Naive thymus-derived CD4-positive, alpha-beta T cell (primary cell): ENCODE measurements around the gene SLC5A2. TPM values are rescaled to one million over a fixed set of nuclear protein-coding genes. Genes with fewer than 3 reads are reported as not detected.
"Not testable (repeated sequence)": the region's sequence is repeated elsewhere in the genome, so short reads cannot be mapped to it uniquely, and the experiment has no call there.

Experiments used
- ATAC-seq: fragments of 150-1000 bp; cut with Tn5 transposase; 2 replicates; pipeline ENCODE4 v1.10.0; 2021; ENCODE audit warnings: mild to moderate bottlenecking, moderate library complexity
- CTCF ChIA-PET: fragments of 350-600 bp; sonication (Branson Sonifier 250); formaldehyde crosslinking; loops from one replicate; lab custom pipeline; 2021; ENCODE audit warnings: antibody characterized with exemption; lab: Charles Lee
- POLR2A ChIA-PET: fragments of 350-600 bp; sonication (Branson Sonifier 250); formaldehyde crosslinking; loops from one replicate; lab custom pipeline; 2021; ENCODE audit warnings: antibody characterized with exemption, inconsistent platforms; lab: Charles Lee
- DNase-seq, 9 donors: peaks; one replicate each; pipeline versions ENCODE4 v3.0.0 to v3.0.0-alpha.2; 2020 to 2022; ENCODE audit warnings: mixed read lengths in 1 of 9
- H3K27ac ChIP-seq: one replicate; pipeline ENCODE4 v1.7.0; 2013; ENCODE audit warnings: mild to moderate bottlenecking, low read depth, low read length, moderate library complexity
- H3K27me3 ChIP-seq, 2 donors: one replicate each; pipeline ENCODE4 v1.7.0; 2013; ENCODE audit warnings: low read length in 2 of 2, mild to moderate bottlenecking in 2 of 2, moderate library complexity in 2 of 2; ENCODE audit not compliant: control insufficient read depth in 2 of 2, insufficient read depth in 2 of 2
- H3K36me3 ChIP-seq, 3 experiments: 1 replicate in 2 of 3; 2 replicates in 1 of 3; pipeline ENCODE4 v1.7.0; 2013; ENCODE audit warnings: low read length in 3 of 3, mild to moderate bottlenecking in 3 of 3, moderate library complexity in 1 of 3; ENCODE audit not compliant: insufficient read depth in 3 of 3, control insufficient read depth in 2 of 3
- H3K4me1 ChIP-seq, 2 donors: one replicate each; pipeline ENCODE4 v1.7.0; 2013; ENCODE audit warnings: low read length in 2 of 2, mild to moderate bottlenecking in 2 of 2, moderate library complexity in 1 of 2; ENCODE audit not compliant: control insufficient read depth in 2 of 2, insufficient read depth in 2 of 2
- H3K4me3 ChIP-seq: 2 replicates; pipeline ENCODE4 v1.7.0; 2013; ENCODE audit warnings: mild to moderate bottlenecking, low read length
- H3K9me3 ChIP-seq, 3 experiments: 1 replicate in 2 of 3; 2 replicates in 1 of 3; pipeline ENCODE4 v1.7.0; 2013; ENCODE audit warnings: low read length in 3 of 3; ENCODE audit not compliant: control insufficient read depth in 2 of 3
- H3K27ac Mint-ChIP-seq, 9 donors: one replicate each; pipeline ENCODE4 v1.8.0; 2020 to 2022; ENCODE audit warnings: mixed read lengths in 9 of 9, mild to moderate bottlenecking in 8 of 9, moderate library complexity in 5 of 9, inconsistent platforms in 2 of 9
- H3K27me3 Mint-ChIP-seq, 5 donors: one replicate each; pipeline ENCODE4 v1.8.0; 2021 to 2022; ENCODE audit warnings: mixed read lengths in 5 of 5, mild to moderate bottlenecking in 1 of 5
- H3K36me3 Mint-ChIP-seq, 5 donors: one replicate each; pipeline ENCODE4 v1.8.0; 2020 to 2022; ENCODE audit warnings: mixed read lengths in 5 of 5, mild to moderate bottlenecking in 3 of 5, inconsistent platforms in 1 of 5
- H3K4me1 Mint-ChIP-seq, 7 donors: one replicate each; pipeline ENCODE4 v1.8.0; 2020 to 2022; ENCODE audit warnings: mixed read lengths in 7 of 7, mild to moderate bottlenecking in 3 of 7, inconsistent platforms in 1 of 7
- H3K4me3 Mint-ChIP-seq, 10 donors: one replicate each; pipeline ENCODE4 v1.8.0; 2020 to 2022; ENCODE audit warnings: mild to moderate bottlenecking in 10 of 10, mixed read lengths in 10 of 10, moderate library complexity in 6 of 10, inconsistent platforms in 2 of 10
- H3K9me3 Mint-ChIP-seq, 11 donors: one replicate each; pipeline ENCODE4 v1.8.0; 2020 to 2022; ENCODE audit warnings: mixed read lengths in 11 of 11, mild to moderate bottlenecking in 4 of 11, inconsistent platforms in 1 of 11, moderate library complexity in 1 of 11
- intact Hi-C, 2 donors: fragments of 100-400 bp; cut with micrococcal nuclease; formaldehyde crosslinking; loops; one replicate each; pipeline ENCODE4 v1.15.1; 2023
- polyA plus RNA-seq, 2 donors: library from polyadenylated mRNA; unstranded; fragments of 300-500 nt; fragmentation: Illumina TruSeq; gene quantifications; one replicate each; pipeline ENCODE4 v1.2.3, GENCODE V29; 2021
- total RNA-seq, 6 experiments: library from RNA in 5 of 6; stranded (reverse) in 5 of 6; gene quantifications; 1 replicate in 5 of 6; 2 replicates in 1 of 6; pipeline ENCODE4 v1.2.3 and lab custom pipeline; 2021 to 2026

The SLC5A2 gene
- total and polyA plus RNA-seq, 7 experiments from 2014 or later = 0.12 to 5.5 (median 3.3) TPM

- ChIA-PET POLR2A (interaction anchor here (0.6 to 1.9 kb wide), 3 partner anchors 8 to 20 kb away, joined by 3 to 7 read pairs (median 4); no protein-coding TSS in a partner anchor), CTCF (interaction anchor here (0.6 to 0.8 kb wide), 2 partner anchors 505 to 1607 kb away, joined by 3 to 4 read pairs; no protein-coding TSS in a partner anchor)
- H3K4me1 ChIP-seq = no peaks in the 10 kb centered on the region
- Mint-ChIP-seq H3K4me3 (peak overlapping the region in 1 of 10 donors; percentile 22), H3K4me1 (peaks cover 0 to 23% (median 9%) of the 10 kb centered on the region in 7 donors), H3K27me3 (peaks cover 0 to 3% (median 0%) of the 10 kb centered on the region in 5 donors), H3K9me3 (no peaks in the 10 kb centered on the region), H3K27ac (no peak overlapping the region), H3K36me3 (no peaks in the 10 kb centered on the region)
- no peak overlapping the region for H3K4me3 ChIP-seq
- intact Hi-C loops = loop anchor here (5.0 to 10.0 kb wide), 4 partner anchors 106 to 596 kb away; partner anchors contain the start of gene PYCARD (in 1 of the 2)
- DNase-seq (no peak), ATAC-seq (no peak)
- no peak overlapping the region for H3K27ac ChIP-seq
- H3K27me3 ChIP-seq = no peaks in the 10 kb centered on the region
- no peaks in the 10 kb centered on the region for H3K9me3 ChIP-seq
- no peaks in the 10 kb centered on the region for H3K36me3 ChIP-seq
These were observed 42.3 kb upstream of the SLC5A2 start for GRCh38 chr16:31440516-31441184.

GRCh38 chr16:31441956-31442355 is 41.0 kb upstream of the SLC5A2 start:
- Histone ChIP-seq H3K4me3 (no peak overlapping the region), H3K9me3 (no peaks in the 10 kb centered on the region), H3K4me1 (no peaks in the 10 kb centered on the region), H3K36me3 (no peaks in the 10 kb centered on the region), H3K27ac (no peak overlapping the region), H3K27me3 (no peaks in the 10 kb centered on the region)
- ATAC-seq (no peak), DNase-seq (no peak)
- Mint-ChIP-seq H3K4me3 (peak overlapping the region; percentile 70 to 87 (median 83)), H3K9me3 (no peaks in the 10 kb centered on the region), H3K27me3 (peaks cover 0 to 3% (median 0%) of the 10 kb centered on the region in 5 donors), H3K27ac (peak overlapping the region in 7 of 9 donors; percentile 9 to 83 (median 21)), H3K36me3 (no peaks in the 10 kb centered on the region), H3K4me1 (peaks cover 0 to 27% (median 10%) of the 10 kb centered on the region in 7 donors)
- POLR2A ChIA-PET = interaction anchor here (1.1 kb wide), 1 partner anchor 13 kb away, joined by 3 read pairs; the partner anchor contains the start of gene COX6A2
- intact Hi-C loops = loop anchor here (2.0 to 10.0 kb wide), 6 partner anchors 59 to 597 kb away; partner anchors contain the start of gene PYCARD (in 2 of the 2)
- CTCF ChIA-PET = interaction anchor here (0.6 to 2.4 kb wide), 7 partner anchors 10 to 539 kb away, joined by 3 to 11 read pairs (median 3); partner anchors contain the start of genes ARMC5 and HSD3B7

- H3K36me3 Mint-ChIP-seq, H3K4me3 Mint-ChIP-seq, CTCF ChIA-PET, H3K4me3 ChIP-seq, DNase-seq, H3K27me3 Mint-ChIP-seq, H3K27me3 ChIP-seq, H3K4me1 ChIP-seq, H3K36me3 ChIP-seq, H3K9me3 Mint-ChIP-seq, ATAC-seq, H3K27ac ChIP-seq, H3K9me3 ChIP-seq: not testable (repeated sequence)
- Mint-ChIP-seq H3K4me1 (peaks cover 8 to 20% (median 12%) of the 10 kb centered on the region in 7 donors), H3K27ac (peak overlapping the region in 1 of 9 donors; percentile 47)
- intact Hi-C loops = loop anchor here (10.0 kb wide), 2 partner anchors 111 to 601 kb away; no protein-coding TSS in a partner anchor
- POLR2A ChIA-PET = interaction anchor here (0.7 to 1.5 kb wide), 2 partner anchors 12 to 62 kb away, joined by 4 to 6 read pairs; no protein-coding TSS in a partner anchor
These were observed 37.0 kb upstream of the SLC5A2 start for GRCh38 chr16:31445931-31446330.

- H3K4me1 Mint-ChIP-seq = peaks cover 19 to 41% (median 31%) of the 10 kb centered on the region in 7 donors
- ATAC-seq (no peak), DNase-seq (no peak)
- Histone ChIP-seq H3K27ac (no peak overlapping the region), H3K27me3 (no peaks in the 10 kb centered on the region), H3K9me3 (no peaks in the 10 kb centered on the region), H3K4me1 (peaks cover 4 to 10% of the 10 kb centered on the region in 2 donors), H3K4me3 (no peak overlapping the region), H3K36me3 (no peaks in the 10 kb centered on the region)
- H3K27ac Mint-ChIP-seq = peak overlapping the region in 3 of 9 donors; percentile 7 to 84 (median 31)
- H3K9me3 Mint-ChIP-seq = no peaks in the 10 kb centered on the region
- POLR2A ChIA-PET = interaction anchor here (0.7 to 0.8 kb wide), 2 partner anchors 334 to 676 kb away, joined by 3 read pairs; partner anchors contain the start of gene KAT8
- CTCF ChIA-PET = no interaction called here
- intact Hi-C loops = no loop called here
- no peaks in the 10 kb centered on the region for H3K27me3 Mint-ChIP-seq
- H3K4me3 Mint-ChIP-seq = no peak overlapping the region
- peaks cover 0 to 5% (median 0%) of the 10 kb centered on the region in 5 donors for H3K36me3 Mint-ChIP-seq
These were observed 31.7 kb upstream of the SLC5A2 start for GRCh38 chr16:31451201-31451600.

- ChIA-PET CTCF (interaction anchor here (0.6 to 1.3 kb wide), 3 partner anchors 9 to 469 kb away, joined by 3 to 5 read pairs (median 3); no protein-coding TSS in a partner anchor), POLR2A (interaction anchor here (0.6 to 1.0 kb wide), 3 partner anchors 9 to 334 kb away, joined by 3 read pairs; partner anchors contain the start of gene KAT8)
- Histone ChIP-seq H3K27me3 (no peaks in the 10 kb centered on the region), H3K4me3 (no peak overlapping the region), H3K36me3 (no peaks in the 10 kb centered on the region), H3K27ac (no peak overlapping the region), H3K4me1 (peaks cover 8 to 12% of the 10 kb centered on the region in 2 donors), H3K9me3 (no peaks in the 10 kb centered on the region)
- DNase-seq (no peak), ATAC-seq (no peak)
- intact Hi-C loops = no loop called here
- H3K36me3 Mint-ChIP-seq = peaks cover 0 to 5% (median 0%) of the 10 kb centered on the region in 5 donors
- no peak overlapping the region for H3K4me3 Mint-ChIP-seq
- H3K27me3 Mint-ChIP-seq = no peaks in the 10 kb centered on the region
- peaks cover 19 to 47% (median 33%) of the 10 kb centered on the region in 7 donors for H3K4me1 Mint-ChIP-seq
- H3K27ac Mint-ChIP-seq = peak overlapping the region in 5 of 9 donors; percentile 24 to 84 (median 28)
- H3K9me3 Mint-ChIP-seq = no peaks in the 10 kb centered on the region
These were observed 31.1 kb upstream of the SLC5A2 start for GRCh38 chr16:31451681-31452351.

- Histone ChIP-seq H3K27ac (no peak overlapping the region), H3K27me3 (no peaks in the 10 kb centered on the region), H3K4me3 (no peak overlapping the region), H3K4me1 (peaks cover 17 to 21% of the 10 kb centered on the region in 2 donors), H3K9me3 (no peaks in the 10 kb centered on the region), H3K36me3 (no peaks in the 10 kb centered on the region)
- DNase-seq (no peak), ATAC-seq (no peak)
- Mint-ChIP-seq H3K4me3 (no peak overlapping the region), H3K4me1 (peaks cover 19 to 51% (median 39%) of the 10 kb centered on the region in 7 donors), H3K27me3 (no peaks in the 10 kb centered on the region), H3K9me3 (no peaks in the 10 kb centered on the region), H3K27ac (peak overlapping the region in 7 of 9 donors; percentile 24 to 81 (median 46)), H3K36me3 (peaks cover 0 to 5% (median 0%) of the 10 kb centered on the region in 5 donors)
- ChIA-PET CTCF (interaction anchor here (0.6 to 1.3 kb wide), 3 partner anchors 8 to 470 kb away, joined by 3 to 5 read pairs (median 3); no protein-coding TSS in a partner anchor), POLR2A (interaction anchor here (0.6 to 1.0 kb wide), 4 partner anchors 8 to 263 kb away, joined by 3 read pairs; no protein-coding TSS in a partner anchor)
- intact Hi-C loops = no loop called here
These were observed 30.3 kb upstream of the SLC5A2 start for GRCh38 chr16:31452631-31453106.
